ENCODE data around the gene PTGDR2.

DNA sequence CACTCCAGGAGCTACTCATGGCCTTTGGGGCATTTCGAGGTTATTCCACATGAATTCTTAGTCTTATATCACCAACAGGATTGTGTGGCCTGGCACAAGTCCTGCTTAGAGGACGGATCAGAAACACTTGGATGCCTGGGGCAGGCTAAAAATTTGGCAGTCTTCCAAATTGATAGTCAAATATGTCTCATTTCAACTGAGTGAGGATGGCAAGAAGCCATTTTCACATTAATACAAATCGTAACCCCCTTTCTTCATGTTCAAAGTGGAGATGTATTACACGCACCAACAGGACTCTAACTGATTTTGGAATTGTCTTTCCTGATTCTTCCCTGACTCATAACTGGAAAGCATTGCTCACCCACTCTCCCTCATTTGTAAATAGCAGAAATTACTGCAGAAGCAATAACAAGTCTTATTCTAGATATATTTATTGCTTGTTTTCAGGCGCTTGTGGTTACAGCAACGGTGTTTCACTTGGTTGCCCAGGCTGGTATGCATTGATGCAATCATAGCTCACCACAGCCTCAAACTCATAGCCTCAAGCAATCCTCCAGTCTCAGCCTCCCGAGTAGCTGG lies 24.2 kb downstream of the PTGDR2 start:
- TF ChIP-seq, protein P1, sequence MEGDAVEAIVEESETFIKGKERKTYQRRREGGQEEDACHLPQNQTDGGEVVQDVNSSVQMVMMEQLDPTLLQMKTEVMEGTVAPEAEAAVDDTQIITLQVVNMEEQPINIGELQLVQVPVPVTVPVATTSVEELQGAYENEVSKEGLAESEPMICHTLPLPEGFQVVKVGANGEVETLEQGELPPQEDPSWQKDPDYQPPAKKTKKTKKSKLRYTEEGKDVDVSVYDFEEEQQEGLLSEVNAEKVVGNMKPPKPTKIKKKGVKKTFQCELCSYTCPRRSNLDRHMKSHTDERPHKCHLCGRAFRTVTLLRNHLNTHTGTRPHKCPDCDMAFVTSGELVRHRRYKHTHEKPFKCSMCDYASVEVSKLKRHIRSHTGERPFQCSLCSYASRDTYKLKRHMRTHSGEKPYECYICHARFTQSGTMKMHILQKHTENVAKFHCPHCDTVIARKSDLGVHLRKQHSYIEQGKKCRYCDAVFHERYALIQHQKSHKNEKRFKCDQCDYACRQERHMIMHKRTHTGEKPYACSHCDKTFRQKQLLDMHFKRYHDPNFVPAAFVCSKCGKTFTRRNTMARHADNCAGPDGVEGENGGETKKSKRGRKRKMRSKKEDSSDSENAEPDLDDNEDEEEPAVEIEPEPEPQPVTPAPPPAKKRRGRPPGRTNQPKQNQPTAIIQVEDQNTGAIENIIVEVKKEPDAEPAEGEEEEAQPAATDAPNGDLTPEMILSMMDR (IDR thresholded peaks at IDR 0.05; ENCODE audit: low read depth, low read length): no peak
- no peak for TF ChIP-seq EZH2phosphoT487 (IDR thresholded peaks at IDR 0.05; ENCODE audit: low read depth)

Measured in OCI-LY3 (cell line).